Fibroblast of skin of right quadriceps (primary cell): ENCODE measurements around the gene PDGFA.

Source experiments
- DNase-seq: peaks from one replicate; pipeline ENCODE4 v3.0.0-alpha.2; 2013

PDGFA gene

GRCh38 chr7:457814-458510 lies 61.7 kb downstream of the PDGFA start:
- no peak for DNase-seq

DNA sequence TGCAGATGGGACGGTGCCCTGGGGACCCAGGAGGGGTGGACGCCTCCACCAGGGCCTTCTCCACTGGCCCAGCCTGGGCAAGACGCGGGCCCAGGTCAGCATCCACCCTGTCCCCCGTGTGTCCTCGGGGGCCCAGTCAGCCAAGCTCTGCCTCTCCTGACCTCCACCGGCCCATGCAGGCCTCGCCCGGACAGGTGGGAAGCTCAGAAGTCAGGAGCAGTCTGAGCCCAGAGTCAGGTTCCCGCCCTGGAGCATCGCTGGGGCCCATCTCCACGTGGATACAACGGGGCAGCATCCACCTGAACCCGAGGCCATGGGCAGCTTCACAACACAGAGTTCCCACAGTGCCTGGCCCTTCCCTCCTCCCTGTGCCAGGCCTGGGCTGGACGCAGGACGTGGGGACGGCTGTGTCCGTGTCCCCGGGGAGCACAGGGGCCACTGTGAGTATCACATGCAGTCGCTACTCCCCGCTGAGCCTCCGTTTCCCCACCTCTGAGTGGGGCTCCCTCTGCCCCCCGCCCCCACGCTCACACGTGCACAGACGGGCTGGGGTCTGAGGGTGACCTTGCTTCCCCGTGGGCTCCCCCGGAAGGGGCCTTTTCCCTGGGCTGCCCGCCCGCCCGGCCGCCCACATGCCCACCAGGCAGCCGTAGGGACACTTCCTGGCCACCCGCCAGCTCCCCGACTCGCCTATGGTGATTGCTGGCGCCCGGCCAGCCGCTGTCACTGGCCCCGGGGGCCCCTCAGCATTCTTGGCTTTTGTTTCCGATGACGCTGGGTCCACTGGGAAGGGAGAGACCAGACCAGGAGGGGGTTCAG lies 64.3 kb downstream of the PDGFA start:
- no peak for DNase-seq

GRCh38 chr7:454356-455109 lies 65.1 kb downstream of the PDGFA start:
- no peak for DNase-seq

- DNase-seq, result no peak
These were observed 65.9 kb downstream of the PDGFA start for GRCh38 chr7:453597-454306.

DNA sequence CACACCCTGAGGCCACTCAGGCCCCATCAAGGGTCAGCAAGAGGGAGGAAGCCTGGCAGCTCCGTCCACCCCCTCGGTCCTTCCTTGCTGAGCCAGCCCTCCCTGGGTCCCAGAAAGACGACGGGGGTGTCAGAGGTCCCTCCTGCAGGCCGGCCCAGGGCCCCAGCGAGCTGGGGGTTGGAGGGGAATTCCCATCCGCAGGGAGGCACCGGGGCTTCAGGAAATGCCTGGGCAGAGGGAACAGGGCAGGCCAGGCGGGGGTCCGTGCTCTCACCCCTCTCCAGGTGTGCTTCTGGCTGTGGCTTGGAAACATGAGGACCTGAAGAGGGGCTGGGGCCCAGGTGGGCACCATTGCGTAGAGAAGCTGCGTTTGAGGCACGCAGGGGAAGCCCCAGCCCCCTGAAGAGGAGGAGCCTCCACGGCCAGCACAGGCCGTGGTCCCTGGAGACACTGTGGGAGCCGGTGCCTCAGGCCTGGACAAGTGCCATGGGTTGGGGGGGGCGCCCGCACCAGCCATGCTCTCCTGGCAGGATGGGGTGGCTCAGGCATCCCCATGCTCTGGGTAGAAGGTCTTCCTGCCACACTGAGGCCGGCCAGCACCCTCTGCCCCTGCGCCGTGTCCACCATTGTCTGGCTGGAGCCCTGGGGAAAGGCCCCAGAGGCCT lies 66.7 kb downstream of the PDGFA start:
- DNase-seq, result no peak

DNA sequence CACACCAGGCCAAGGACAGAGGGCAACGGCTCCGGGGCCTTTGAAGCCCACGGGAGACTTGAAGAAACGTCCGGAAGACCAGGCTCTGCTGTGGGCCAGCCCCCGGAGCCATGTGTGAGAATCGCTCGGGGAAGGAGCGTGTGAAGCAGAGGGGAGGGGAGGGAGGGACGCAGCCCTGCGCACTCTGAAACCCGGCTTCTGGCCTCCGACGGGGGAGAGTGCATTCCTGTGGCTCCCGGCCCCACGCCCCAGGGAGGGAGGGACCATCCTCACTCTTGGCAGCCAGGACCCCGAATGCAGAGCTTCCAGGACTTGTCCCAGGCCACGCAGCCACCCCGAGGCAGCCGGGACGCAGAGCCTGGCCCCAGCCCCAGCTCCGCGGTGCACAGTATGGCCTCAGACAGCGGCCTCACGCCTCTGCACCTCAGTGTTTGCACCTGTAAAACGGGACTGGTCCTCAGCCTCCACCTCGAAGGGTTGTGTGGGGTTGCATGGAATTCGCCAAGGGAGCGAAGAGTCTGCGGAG lies 67.4 kb downstream of the PDGFA start:
- peak; percentile 42 for DNase-seq

DNA sequence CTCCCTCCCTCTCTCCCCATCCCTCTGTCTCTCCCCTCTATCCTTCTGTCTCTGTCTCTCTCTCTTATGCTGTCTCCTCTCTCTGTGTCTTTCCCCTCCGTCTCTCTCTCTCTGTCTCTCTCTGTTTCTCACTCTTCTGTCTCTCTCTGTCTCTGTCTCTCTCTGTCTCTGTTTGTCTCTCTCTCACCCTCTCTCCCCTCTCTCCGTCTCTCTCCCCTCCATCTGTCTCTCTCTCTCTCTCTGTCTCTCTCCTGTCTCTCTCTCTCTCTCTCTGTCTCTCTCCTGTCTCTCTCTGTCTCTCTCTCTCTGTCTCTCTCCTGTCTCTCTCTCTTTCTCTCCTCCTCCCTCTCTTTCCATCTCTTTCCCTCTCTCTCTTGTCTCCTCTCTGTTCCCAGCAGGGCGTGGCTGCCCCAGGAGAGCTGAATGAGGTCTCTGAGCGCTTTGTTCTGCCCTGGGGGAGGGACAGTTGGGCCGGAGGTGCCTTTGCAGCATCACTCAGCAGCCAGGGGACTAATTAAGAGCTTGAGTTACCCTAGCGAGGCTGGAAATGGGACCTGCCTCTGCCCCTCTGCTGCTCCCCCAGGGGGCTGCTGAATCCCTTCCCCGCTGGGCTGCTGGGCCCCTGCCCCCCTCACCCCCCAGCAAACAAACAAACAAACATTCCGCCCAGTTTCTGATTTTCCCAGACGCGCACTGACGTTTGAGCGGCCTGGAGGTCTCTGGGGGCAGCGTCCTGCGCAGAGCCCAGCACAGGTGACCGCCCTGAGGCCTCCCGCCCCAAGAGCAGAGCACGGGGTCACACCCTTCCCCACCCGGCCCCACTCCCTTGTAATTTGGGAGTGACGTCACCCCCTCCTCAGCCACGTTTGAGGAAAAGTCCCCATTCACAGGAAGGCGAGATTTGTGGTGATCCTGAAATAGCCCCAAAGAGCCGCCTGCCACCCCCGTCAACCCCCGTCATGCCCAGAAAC lies 68.1 kb downstream of the PDGFA start:
- DNase-seq, result no peak

GRCh38 chr7:450741-451140 lies 68.9 kb downstream of the PDGFA start:
- no peak for DNase-seq

DNA sequence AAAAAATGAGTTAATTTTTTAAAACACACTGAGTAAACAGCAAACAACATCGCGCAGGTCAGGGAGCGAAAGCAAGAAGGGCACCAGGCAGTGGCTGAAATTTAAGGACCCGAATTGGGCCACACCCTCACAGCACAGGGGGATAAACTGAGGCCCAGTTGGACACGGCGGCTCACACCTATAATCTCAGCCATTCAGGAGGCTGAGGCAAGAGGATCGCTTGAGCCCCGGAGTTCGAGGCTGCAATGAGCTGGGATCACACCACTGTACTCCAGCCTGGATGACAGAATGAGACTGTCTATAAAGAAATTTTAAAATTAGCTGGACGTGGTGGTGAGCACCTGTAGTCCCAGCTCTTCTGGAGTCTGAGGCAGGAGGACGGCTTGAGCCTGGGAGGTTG lies 69.6 kb downstream of the PDGFA start:
- no peak for DNase-seq

GRCh38 chr7:449324-450019 lies 70.2 kb downstream of the PDGFA start:
- DNase-seq, result no peak

DNA sequence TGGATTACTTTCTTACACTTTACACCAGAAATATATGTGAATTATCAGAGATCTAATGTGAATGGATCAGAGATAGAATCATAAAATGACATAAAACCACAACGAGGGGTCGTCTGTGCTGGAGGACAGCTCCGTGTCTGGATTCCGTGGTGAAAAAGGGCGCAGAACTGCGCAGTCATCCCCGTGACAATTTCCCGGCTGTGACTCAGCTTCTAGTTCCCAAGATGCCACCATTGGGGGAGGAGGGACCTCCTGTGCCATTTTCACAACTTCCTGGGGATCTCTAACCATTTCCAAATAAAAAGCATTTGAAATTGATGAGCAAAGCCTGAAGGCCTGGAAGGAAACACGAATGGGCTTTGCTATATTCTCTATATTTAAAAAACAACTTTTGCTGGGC lies 72.1 kb downstream of the PDGFA start:
- DNase-seq, result no peak
